OCI-LY1 (cell line): Measurements from ENCODE around the gene COL7A1.

Experiments
- H2AFZ ChIP-seq: fragments of 200-600 bp; sonication (generic), shearing (Covaris generic); 2 replicates; pipeline ENCODE4 v1.6.0; 2014; ENCODE audit warnings: antibody characterized with exemption, mild to moderate bottlenecking, low read length
- H3F3A ChIP-seq: fragments of 200-600 bp; sonication (generic), shearing (Covaris generic); 2 replicates; pipeline ENCODE4 v1.6.0; 2014; ENCODE audit warnings: mild to moderate bottlenecking, antibody characterized with exemption, low read length, moderate library complexity; ENCODE audit not compliant: insufficient read depth
- H3K27ac ChIP-seq: fragments of 200-600 bp; sonication (generic); 2 replicates; pipeline ENCODE4 v1.5.1; 2014; ENCODE audit warnings: low read length, mixed run types, mild to moderate bottlenecking, low read depth; ENCODE audit not compliant: poor library complexity, severe bottlenecking
- H3K27me3 ChIP-seq: fragments of 200-600 bp; sonication (generic); 2 replicates; pipeline ENCODE4 v1.6.0; 2014; ENCODE audit warnings: antibody characterized with exemption, mild to moderate bottlenecking, low read length, moderate library complexity; ENCODE audit not compliant: insufficient read depth
- H3K36me3 ChIP-seq: fragments of 200-600 bp; sonication (generic); 2 replicates; pipeline ENCODE4 v1.6.1; 2014; ENCODE audit warnings: mild to moderate bottlenecking, antibody characterized with exemption, low read length, moderate library complexity, mixed read lengths; ENCODE audit not compliant: insufficient read depth
- H3K4me1 ChIP-seq: fragments of 200-600 bp; sonication (generic); 2 replicates; pipeline ENCODE4 v1.5.1; 2014; ENCODE audit warnings: mild to moderate bottlenecking, low read length, moderate library complexity; ENCODE audit not compliant: insufficient read depth, severe bottlenecking
- H3K4me2 ChIP-seq: fragments of 200-600 bp; sonication (generic), shearing (Covaris generic); 2 replicates; pipeline ENCODE4 v1.6.1; 2014; ENCODE audit warnings: low read length
- H3K4me3 ChIP-seq: fragments of 200-600 bp; sonication (generic); 2 replicates; pipeline ENCODE4 v1.5.1; 2014; ENCODE audit warnings: low read length, low read depth, mild to moderate bottlenecking, mixed read lengths; ENCODE audit not compliant: poor library complexity, severe bottlenecking
- H3K79me2 ChIP-seq: fragments of 200-600 bp; shearing (Covaris generic); 2 replicates; pipeline ENCODE4 v1.6.1; 2016; ENCODE audit warnings: mixed run types, low read length, mixed read lengths; ENCODE audit not compliant: insufficient read depth
- H3K9ac ChIP-seq: fragments of 200-600 bp; sonication (generic), shearing (Covaris generic); 2 replicates; pipeline ENCODE4 v1.6.1; 2014; ENCODE audit warnings: mild to moderate bottlenecking, low read length, mixed read lengths
- H3K9me2 ChIP-seq: fragments of 200-600 bp; sonication (generic), shearing (Covaris generic); 2 replicates; pipeline ENCODE4 v1.6.1; 2014; ENCODE audit warnings: low read depth, mild to moderate bottlenecking, low read length, mixed read lengths
- H3K9me3 ChIP-seq: fragments of 200-600 bp; shearing (Covaris generic); 2 replicates; pipeline ENCODE4 v1.6.1; 2014; ENCODE audit warnings: low read length, mixed read lengths
- H4K20me1 ChIP-seq: fragments of 200-600 bp; sonication (generic), shearing (Covaris generic); 2 replicates; pipeline ENCODE4 v1.6.0; 2016; ENCODE audit warnings: mild to moderate bottlenecking, low read length; ENCODE audit not compliant: insufficient read depth
- CTCF ChIP-seq: fragments of 200-600 bp; sonication (generic), shearing (Covaris generic); IDR thresholded peaks from 2 replicates; pipeline ENCODE4 v1.5.1; 2017; ENCODE audit warnings: mild to moderate bottlenecking, antibody characterized with exemption, low read length, moderate library complexity, mixed read lengths
- EZH2 ChIP-seq: fragments of 200-600 bp; sonication (generic), shearing (Covaris generic); IDR thresholded peaks from 2 replicates; pipeline ENCODE4 v1.8.0; 2017; ENCODE audit warnings: borderline replicate concordance, mixed run types, mild to moderate bottlenecking, antibody characterized with exemption, low read length, moderate library complexity, mixed read lengths

Gene COL7A1

GRCh38 chr3:48575366-48575765 lies 19.8 kb downstream of the COL7A1 start:
- Histone ChIP-seq H3K4me2 (no peak overlapping the region), H3K27ac (no peak overlapping the region), H3K9me3 (no peaks in the 10 kb centered on the region), H2AFZ (no peak overlapping the region), H3K36me3 (no peaks in the 10 kb centered on the region), H3K4me1 (no peaks in the 10 kb centered on the region), H3K4me3 (no peak overlapping the region), H3K9me2 (no peaks in the 10 kb centered on the region), H3F3A (no peaks in the 10 kb centered on the region), H4K20me1 (no peaks in the 10 kb centered on the region), H3K9ac (no peak overlapping the region), H3K27me3 (0 out of 2 replicates have a peak, but pooled peaks cover 6% of the 10 kb centered on the region), H3K79me2 (no peaks in the 10 kb centered on the region)
- TF ChIP-seq CTCF = no peak
- TF ChIP-seq EZH2 = no peak

- no peaks in the 10 kb centered on the region for H3K9me3 ChIP-seq
- H3K9me2 ChIP-seq = no peaks in the 10 kb centered on the region
- H3K4me3 ChIP-seq = no peak overlapping the region
- no peaks in the 10 kb centered on the region for H3K36me3 ChIP-seq
- no peak overlapping the region for H3K9ac ChIP-seq
- no peaks in the 10 kb centered on the region for H4K20me1 ChIP-seq
- TF ChIP-seq CTCF (no peak), EZH2 (no peak)
- no peak overlapping the region for H3K27ac ChIP-seq
- H3K4me1 ChIP-seq = no peaks in the 10 kb centered on the region
- H3K4me2 ChIP-seq = no peak overlapping the region
- no peak overlapping the region for H2AFZ ChIP-seq
- H3K79me2 ChIP-seq = no peaks in the 10 kb centered on the region
- no peaks in the 10 kb centered on the region for H3F3A ChIP-seq
- 0 out of 2 replicates have a peak, but pooled peaks cover 6% of the 10 kb centered on the region for H3K27me3 ChIP-seq
Observed at GRCh38 chr3:48573973-48574585, 21.1 kb downstream of the COL7A1 start.

- no peaks in the 10 kb centered on the region for H3K36me3 ChIP-seq
- no peak overlapping the region for H3K4me3 ChIP-seq
- H3K27ac ChIP-seq = no peak overlapping the region
- no peak for TF ChIP-seq EZH2
- no peak for TF ChIP-seq CTCF
- no peaks in the 10 kb centered on the region for H4K20me1 ChIP-seq
- H3K4me1 ChIP-seq = no peaks in the 10 kb centered on the region
- H3K79me2 ChIP-seq = no peaks in the 10 kb centered on the region
- H3K9me3 ChIP-seq = no peaks in the 10 kb centered on the region
- no peaks in the 10 kb centered on the region for H3F3A ChIP-seq
- H2AFZ ChIP-seq = no peak overlapping the region
- no peak overlapping the region for H3K4me2 ChIP-seq
- 0 out of 2 replicates have a peak, but pooled peaks cover 6% of the 10 kb centered on the region for H3K27me3 ChIP-seq
- H3K9ac ChIP-seq = no peak overlapping the region
- no peaks in the 10 kb centered on the region for H3K9me2 ChIP-seq
Observed at GRCh38 chr3:48572517-48572916, 22.6 kb downstream of the COL7A1 start.
